Cerebellar nuclear complex (tissue), 1 donor: ENCODE data around the gene MRPL28.
"Not testable (repeated sequence)": the region's sequence is repeated elsewhere in the genome, so short reads cannot be mapped to it uniquely, and the experiment has no call there.

Source experiments
- DNase-seq, 2 experiments: peaks; one replicate each; lab custom pipeline; 2025; lab: John Stamatoyannopoulos, UW

The MRPL28 gene

DNA sequence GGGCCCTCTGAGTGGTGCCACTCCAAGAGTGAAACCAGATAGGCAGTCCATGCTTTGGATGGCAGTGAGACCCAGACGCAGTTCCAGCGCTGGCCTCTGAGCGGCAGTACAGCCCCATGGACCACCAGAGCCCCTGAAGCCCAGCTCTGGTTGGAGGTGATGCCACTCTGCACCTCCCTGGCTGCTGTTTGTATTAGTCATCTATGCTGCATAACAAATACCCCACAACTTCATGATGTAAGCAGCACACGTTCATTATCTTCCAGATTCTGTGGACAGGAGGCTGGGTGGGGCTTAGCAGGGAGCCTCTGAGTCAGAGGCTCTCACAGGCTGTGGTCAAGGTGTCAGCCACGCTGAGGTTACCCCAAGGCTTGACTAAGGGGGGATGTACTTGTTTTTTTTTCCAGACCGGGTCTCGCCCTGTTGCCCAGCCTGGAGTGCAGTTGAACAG, 21.6 kb upstream of the MRPL28 start:
- no peak for DNase-seq

DNA sequence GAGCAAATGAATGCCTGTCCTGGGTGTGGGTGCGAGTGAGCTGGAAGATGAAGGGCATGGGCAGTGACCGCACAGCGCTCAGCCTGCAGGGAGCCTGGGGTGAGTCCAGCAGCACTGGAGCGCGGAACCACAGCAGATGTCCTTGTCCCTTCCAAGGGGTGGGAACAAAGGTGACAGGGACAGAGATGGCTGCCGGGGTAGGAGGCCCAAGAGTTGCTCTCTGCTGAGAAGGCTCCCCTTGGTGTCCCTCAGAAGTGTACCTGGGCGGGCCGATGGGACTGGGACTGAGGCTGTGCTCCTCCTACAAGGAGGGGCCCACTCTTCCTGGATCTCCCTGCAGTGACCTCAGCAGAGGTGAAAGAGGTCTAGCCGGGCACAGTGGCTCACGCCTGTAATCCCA, 19.0 kb upstream of the MRPL28 start:
- DNase-seq, result no peak

DNA sequence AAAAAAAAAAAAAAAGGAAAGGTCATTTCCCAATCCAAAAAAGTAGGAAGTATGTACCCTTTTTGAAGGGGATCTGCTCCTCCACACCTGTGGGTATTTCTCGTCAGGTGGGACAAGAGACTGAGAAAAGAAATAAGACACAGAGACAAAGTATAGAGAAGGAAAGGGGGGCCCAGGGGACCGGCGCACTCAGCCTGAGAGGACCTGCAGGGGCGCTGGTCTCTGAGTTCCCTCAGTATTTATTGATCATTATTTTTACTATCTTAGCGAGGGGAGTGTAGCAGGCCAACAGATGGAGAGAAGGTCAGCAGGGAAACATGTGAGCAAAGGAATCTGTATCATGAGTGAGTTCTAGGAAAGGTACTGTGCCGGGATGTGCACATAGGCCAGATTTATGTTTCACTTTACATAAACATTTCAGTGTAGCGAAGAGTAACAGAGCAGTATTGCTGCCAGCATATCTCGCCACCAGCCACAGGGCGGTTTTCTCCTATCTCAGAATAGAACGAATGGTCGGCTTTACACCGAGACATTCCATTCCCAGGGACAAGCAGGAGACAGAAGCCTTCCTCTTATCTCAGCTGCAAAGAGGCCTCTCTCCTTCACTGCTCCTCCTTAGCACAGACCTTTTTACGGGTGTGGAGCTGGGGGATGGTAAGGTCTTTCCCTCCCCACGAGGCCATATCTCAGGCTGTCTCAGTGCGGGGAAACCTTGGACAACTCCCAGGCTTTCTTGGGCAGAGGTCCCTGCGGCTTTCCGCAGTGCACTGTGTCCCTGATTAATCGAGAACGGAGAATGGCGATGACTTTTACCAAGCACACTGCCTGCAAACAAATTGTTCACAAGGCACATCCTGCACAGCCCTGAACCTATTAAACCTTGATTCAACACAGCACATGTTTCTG, 17.7 kb upstream of the MRPL28 start:
- DNase-seq, result not testable (repeated sequence)

DNA sequence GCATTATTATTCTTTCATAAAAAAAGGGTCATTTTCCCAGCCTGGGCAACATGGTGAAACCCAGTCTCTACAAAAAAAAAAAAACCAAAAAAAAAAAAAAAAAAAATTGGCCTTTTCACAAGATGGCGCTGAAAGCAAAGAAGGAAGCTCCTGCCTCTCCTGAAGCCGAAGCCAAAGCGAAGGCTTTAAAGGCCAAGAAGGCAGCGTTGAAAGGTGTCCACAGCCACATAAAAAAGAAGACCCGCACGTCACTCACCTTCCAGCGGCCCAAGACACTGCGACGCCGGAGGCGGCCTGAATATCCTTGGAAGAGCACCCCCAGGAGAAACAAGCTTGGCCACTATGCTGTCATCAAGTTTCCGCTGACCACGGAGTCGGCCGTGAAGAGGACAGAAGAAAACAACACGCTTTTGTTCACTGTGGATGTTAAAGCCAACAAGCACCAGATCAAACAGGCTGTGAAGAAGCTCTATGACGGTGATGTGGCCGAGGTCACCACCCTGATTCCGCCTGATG, 16.4 kb upstream of the MRPL28 start:
- no peak for DNase-seq

DNA sequence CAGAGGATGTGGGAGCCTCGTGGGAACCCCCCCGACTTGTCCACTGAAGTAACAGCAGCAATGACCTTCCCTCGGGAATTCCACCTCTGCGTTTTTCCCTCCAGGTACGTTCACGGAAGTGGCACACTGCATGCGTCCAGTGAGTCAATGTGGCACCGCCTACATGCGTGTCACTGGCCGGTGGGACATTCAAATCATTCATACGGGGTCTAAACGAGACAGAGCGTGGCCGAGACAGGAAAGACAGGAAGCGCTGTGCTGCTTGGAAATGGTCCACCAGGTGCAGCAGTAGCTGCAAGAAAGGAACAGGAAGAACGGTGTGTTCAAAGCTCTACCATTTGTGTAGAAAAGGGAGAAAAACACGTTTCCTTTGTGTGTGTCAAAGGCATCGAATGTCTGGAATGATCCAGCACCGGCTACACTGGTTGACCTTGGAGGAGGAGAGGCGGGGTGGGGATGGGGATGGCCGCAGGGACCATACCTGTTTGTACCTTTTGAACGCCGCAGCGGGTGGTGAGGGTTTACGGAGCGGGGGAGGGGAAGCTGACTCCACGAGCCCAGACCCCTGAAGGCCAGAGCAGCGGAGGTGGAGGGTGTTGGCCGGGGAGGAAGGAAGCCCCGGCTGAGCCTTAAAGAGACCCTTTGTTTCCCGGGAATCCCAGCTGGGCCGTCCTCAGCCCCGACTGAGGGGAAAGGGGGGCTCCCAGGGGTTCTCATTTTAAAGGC, 13.2 kb upstream of the MRPL28 start:
- DNase-seq, result no peak

DNA sequence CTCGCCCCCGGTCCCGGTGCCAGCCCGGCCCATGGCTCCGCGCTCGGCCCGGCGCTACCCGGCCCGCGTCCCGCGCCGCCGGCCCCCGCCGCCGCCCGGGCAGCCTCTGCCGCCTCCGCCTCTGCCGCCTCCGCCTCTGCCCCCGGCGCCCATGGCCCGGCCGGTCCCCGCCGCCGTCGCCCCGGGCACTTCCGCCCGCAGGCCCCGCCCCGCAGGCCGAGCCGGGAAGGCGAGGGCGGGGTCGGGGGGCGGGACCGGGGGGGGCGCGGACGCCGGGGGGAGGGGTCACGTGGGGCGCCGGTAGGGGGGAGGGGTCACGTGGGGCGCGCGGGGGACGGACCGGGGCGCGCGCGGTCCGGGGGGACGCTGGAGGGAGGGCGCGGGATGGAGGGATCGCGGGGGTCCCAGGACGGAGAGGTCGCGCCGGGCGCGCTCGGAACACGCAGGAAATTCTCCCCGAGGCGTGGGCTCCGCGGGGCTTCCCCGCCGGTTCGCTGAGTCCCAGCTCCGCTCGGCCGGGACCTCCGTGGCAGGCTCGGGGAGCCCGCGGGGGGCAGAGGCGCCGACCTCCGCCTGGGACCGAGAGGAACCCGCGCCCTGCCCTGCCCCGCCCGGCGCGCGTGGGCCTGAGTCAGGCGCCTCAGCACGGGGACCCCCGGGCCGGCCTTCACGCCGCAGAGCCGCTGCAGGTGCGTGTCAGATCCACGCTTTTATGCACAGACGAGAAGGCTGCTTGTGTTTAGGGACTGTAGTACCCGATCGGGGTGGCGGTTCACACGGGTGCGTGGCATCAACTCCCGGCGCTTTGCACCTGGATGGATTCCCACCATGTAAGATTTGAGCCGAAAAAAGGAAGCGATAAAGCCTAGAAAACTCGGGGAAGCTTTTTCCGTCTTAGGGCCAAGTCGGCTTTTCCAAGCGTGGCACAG, 11.7 kb upstream of the MRPL28 start, which contains the start of gene PGAP6:
PGAP6 (minus strand) TSS at position 190 of the 929 bp plus-strand sequence; CDS start at position 33, 157 bp downstream.
- no peak for DNase-seq

DNA sequence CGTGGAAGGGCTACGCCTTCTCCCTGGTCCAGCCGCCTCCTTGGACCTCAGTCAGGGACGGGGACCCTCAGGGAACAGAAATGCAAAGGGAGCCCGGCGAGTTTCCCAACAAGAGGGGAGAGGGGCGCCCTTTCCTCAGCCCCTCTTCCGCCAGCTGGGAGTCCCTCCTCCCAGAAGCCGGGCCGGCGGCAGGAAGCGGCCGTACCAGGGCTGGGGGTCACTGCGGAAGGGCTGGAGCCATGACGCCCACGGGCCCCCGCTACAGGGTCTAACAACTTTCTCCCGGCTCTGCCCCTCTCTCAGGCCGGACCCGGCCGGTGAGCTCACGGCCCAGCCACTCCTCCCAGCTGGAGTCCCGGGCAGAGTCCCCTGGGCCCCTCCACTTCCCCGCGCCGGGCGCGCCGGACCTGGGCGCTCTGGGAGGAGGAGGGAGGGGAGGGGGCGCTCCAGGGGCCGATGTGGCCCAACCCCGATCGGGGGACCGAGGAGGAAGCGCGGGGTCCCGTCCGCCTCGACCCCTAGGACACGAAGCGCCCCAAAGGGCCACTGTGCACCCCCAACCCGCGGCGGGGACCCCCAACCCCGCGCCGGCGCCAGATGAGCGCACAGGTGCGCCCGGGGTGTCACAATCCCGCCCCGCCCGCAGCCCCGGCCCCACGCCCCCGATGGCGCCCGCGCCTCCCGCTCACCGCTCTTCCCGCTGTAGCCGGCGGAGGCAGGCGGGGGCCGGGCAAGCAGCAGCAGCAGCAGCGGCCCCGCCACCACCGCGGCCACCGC, 10.9 kb upstream of the MRPL28 start:
- no peak for DNase-seq

DNA sequence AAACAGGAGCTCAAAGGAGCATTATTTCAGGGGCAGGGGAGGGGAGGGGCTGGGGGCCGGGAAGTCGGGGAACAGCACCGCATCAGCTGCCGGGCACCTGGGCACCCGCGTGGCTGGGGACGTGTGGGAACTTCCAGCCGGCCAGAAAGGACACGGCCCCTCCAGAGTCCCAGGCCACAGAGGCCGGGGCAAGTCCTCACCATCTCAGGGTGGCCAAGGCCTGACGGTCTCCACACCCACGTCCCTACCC, 10.3 kb upstream of the MRPL28 start:
- DNase-seq, result no peak

DNA sequence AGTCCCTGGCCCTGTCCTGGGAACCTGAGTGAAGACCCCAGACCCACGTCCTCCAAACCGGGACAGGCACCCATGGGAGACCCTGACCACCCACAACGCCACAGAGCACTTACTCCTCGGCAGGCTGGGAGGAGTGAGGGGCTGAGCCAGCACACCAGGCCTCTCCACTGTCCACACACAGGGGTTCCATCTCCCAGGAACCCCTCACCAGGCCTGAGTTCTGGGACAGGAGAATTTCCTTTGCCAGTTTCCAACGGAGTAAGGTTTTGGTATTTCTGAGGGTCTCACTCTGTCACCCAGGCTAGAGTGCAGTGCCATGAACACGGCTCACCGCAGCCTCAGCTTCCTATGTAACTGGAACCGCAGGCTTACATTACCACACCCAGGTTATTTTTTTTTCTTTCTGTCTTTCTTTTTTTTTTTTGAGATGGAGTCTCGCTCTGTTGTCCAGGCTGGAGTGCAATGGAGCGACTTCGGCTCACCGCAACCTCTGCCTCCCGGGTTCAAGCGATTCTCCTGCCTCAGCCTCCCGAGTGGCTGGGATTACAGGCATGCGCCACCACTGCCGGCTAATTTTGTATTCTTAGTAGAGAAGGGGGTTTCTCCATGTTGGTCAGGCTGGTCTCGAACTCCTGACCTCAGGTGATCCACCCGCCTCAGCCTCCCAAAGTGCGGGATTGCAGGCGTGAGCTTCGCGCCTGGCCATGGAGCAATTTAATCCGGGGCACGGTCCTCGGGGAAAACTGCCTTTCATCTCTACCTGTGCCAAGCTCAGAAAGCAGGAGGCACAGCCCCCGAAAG, 9.8 kb upstream of the MRPL28 start:
- no peak for DNase-seq

DNA sequence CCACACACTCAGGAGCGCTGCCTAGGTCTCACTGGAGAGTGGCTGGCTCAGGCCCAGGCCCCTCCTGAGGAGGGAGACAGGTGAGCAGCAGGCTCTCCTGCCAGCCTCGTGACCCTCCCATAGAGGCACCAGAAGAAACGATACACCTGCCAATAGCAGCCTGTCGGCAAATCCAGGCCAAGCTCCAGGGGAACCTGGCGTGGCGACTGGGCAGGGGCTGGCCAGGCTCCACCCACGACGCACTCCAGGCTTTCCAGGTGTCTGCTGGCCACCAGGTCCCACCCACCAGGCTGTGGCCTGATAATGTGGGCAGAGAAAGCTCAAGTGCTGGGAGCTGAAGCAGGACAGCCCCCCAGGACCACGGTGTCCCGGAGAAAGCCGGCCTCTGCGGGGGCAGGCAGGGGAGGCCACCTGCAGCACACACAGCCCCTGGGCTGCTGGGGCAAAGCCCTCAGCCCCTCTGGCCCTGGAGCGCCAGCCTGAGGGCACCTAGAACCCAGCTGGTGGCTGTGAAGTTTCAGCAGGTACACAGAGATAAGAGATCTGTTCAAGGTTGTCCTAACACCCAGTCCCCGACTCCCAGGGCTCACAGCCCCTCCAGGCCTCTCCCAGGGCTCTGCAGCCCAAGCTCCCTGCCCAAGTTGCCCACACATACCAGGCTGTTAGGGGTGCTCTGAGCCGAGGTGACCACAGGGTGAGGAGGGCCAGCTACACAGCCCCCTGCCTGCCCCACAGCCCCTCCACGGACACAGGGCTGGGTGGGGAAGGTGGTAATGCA, 9.0 kb upstream of the MRPL28 start:
- peak; percentile 57 to 77 for DNase-seq

DNA sequence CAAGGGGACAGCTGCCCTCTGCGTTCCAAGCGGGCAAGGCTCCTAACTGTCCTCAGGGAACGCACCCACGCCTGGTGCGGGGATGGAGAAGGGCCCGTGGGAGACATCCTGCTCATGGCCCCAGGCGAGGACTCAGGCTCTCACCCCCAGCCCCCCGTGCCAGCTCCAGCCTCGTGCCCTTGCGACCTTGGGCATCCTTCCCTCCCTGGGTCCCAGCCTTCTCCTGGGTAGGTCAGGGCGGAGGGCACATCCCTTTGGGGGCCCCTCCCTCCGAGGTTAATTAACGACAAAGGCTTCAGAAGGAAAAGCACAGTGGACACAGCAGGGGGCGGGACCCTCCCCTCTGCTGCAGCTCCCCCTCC, 8.5 kb upstream of the MRPL28 start:
- no peak for DNase-seq

DNA sequence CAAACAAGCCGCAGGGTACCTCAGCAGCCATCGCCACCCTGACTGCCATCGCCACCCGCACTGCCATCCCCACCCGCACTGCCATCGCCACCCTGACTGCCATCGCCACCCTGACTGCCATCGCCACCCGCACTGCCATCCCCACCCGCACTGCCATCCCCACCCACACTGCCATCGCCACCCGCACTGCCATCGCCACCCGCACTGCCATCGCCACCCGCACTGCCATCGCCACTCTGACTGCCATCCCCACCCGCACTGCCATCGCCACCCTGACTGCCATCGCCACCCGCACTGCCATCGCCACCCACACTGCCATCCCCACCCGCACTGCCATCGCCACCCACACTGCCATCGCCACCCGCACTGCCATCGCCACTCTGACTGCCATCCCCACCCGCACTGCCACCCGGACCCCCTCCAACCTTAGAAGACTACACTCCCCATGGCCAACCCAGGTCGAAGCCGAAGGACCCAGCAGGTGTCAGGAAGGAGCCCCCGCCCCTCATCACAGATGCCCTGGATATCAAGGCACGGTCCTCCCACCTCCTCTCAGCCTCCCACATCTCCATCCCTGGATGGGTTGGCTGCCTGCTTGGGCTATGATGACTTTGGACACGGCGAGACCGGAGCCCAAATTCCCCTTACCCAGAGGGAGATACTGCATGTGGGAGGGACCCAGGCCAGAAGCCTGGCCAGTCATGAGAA, 7.9 kb upstream of the MRPL28 start:
- not testable (repeated sequence) for DNase-seq

DNA sequence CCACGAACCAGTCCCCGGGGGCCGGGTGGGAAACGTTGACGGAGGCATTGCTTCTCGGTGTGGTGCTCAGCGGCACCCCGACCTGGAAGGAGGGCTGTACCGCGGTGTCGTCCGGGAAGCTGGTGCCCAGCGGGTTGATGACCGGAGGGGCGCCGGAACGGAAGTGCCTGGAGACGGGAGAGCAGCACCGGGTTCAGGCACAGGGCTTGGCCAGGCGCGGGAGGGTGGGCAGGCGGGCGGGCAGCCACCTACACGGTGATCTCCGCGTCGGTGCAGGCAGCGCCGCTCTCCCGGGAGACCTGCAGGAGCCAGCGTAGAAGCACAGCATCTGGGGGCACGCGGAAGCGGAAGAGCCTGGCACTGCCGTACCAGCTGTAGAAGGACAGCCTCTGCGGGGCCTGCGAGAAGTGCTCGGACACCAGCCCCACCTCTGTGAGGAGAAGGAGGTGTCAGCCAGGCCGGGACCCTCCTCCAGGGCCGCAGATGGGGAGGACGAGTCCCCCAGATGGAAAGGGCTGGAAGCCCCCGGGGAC, 7.1 kb upstream of the MRPL28 start:
- no peak for DNase-seq

DNA sequence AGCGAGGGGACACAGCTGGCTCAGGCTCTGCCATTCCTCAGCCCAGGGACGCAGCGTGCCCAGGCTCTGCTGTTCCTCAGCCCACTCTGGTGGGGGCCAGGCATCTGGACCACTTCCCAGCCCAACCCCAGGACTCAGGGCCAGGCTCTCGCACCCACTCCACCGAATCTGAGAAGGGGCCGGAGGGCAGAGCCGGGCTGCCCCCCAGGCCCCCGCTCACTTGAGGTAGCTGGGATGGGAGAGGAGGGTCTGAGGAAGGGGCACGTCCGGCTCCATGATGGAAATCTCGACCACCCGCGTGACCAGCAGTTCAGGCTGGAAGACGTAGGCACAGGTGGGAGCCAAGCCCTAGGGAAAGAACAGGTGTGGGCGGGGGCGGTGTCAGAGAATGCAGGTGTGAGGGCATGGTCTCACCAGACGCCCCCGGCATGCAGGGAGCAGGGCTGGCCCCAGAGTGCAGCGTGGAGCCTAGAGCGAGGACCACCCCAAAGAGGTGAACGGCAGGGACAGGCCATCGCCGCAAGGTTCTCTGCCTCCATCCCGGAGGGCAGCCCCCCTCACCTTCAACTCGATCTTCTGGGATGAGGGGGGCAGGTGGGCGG, 6.6 kb upstream of the MRPL28 start:
- no peak for DNase-seq

DNA sequence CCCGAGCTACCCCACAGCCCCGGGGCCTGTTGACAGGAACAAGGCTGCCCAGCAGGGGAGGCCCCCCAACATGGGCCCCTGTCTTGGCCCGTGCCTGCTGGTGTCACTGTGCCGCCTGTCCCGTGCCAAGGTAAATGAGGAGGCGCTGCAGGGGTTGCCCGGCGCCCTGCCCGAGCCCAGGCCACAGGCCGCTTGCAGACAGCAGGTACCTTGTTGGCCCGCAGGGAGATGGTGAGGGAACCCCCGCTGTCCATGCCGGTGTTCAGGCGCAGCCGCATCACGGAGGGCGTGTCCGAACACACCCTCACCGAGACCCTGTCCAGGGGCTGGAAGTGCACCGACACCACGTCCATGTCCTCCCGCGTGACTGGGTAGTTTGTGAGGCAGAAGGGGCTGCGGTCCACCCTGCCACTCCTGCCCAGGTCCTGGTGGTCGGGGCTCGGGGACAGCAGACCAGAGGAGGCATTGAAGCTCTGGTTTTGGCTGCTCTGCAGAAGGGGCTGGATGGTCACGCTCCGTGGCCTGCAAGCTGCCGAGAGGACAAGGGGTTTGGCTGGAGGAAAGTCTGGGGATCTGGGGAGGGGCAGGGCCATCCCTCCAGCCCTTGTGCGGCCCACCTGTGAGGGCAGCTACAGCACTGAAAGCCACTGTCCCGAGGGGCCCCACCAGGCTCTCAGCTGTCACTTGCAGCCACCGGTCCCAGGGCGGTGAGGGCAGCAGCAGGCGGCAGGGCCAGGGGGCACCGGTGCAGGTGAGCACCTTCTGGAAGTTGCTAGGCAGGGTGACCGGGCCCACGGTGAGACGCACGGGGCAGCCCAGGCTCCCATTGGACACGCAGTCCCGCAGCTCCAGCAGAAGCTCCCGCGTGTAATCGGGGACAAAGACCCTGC, 5.8 kb upstream of the MRPL28 start:
- DNase-seq, result no peak

DNA sequence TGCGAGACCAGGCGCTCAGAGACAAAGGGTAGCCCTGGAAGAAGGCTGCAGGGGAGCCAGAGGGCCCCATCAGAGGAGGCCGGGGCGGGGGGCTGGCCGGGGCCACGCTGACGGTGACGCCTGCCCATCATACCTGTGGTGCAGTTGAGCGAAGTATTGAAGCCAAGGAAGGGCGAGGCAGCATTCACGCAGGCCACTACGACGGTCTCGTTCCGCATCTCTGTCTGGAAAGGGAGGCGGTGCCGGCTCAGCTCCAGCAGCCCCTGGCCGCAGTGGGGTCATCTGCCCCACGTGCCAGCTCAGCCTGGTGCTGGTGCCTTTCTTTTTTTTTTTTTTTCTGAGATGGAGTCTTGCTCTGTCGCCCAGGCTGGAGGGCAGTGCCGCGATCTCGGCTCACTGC, 4.9 kb upstream of the MRPL28 start:
- DNase-seq, result no peak

DNA sequence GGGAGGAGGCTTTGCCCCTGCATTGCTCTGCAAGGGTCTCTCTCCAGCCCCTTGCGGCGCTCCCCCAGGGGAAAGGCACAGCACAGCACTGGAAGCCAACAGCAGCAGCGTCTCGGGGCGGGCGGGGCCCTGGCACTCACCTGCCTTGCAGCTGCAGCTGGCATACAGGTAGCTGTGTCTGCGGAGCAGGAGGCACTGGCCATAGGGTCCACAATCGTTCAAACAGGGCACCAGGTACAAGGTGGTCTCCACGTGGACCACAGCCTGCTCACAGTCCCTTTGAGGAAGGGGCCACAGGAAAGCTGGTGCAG, 4.2 kb upstream of the MRPL28 start:
- DNase-seq, result no peak
